K562 (cell line): ENCODE measurements around the gene MYOM1. TPM values are rescaled to one million over a fixed set of nuclear protein-coding genes. Genes with fewer than 3 reads are reported as not detected.

Experiments
- ATAC-seq: fragments of 200-7000 bp; cut with Tn5 transposase; 3 replicates; pipeline ENCODE4 v1.9.1; 2020; ENCODE audit warnings: moderate library complexity
- BruUV-seq: library from RNA; stranded (reverse); fragments of 400-500 nt; replicated peaks from 2 replicates; lab custom pipeline; 2021; lab: Mats Ljungman, UMichigan
- CTCF ChIA-PET: fragments of 300-600 bp; formaldehyde crosslinking; extraction: SDS; loops from one replicate; lab custom pipeline; 2021; ENCODE audit warnings: low intra/inter-chr PET ratio; lab: Yijun Ruan, JAX
- POLR2A ChIA-PET: fragments of 300-600, 350-650 bp; sonication (Branson Sonifier 250); formaldehyde crosslinking; extraction: SDS; loops from one replicate; lab custom pipeline; 2021; ENCODE audit warnings: antibody characterized with exemption, inconsistent platforms; lab: Yijun Ruan, JAX
- DNase-seq, 4 experiments: peaks; one replicate each; pipeline versions ENCODE4 v3.0.0 to v3.0.0-alpha.2; 2011 to 2018; ENCODE audit warnings: low spot score in 3 of 4, mixed read lengths in 3 of 4; ENCODE audit errors: extremely low read depth in 1 of 4
- FAIRE-seq: peaks from 2 replicates; lab custom pipeline; 2011; peaks lifted over from hg19 to GRCh38; lab: Jason Lieb, UNC
- H2AFZ ChIP-seq: 2 replicates; pipeline ENCODE4 v1.6.0; 2011; ENCODE audit warnings: low read depth, low read length, control low read depth, inconsistent platforms
- H3K27ac ChIP-seq: fragments of 200-600 bp; 3 replicates; pipeline ENCODE4 v1.8.0; 2011; ENCODE audit warnings: low read depth, mild to moderate bottlenecking, control low read depth, inconsistent platforms, low read length, moderate library complexity, mixed read lengths; ENCODE audit errors: extremely low read depth
- H3K27me3 ChIP-seq, 2 experiments: fragments of 300-600 bp in 1 of 2; 2 replicates in 1 of 2; 3 replicates in 1 of 2; pipeline versions ENCODE4 v1.6.0 to v1.8.0; 2011; ENCODE audit warnings: inconsistent platforms in 2 of 2, low read length in 2 of 2, mild to moderate bottlenecking in 1 of 2, mixed read lengths in 1 of 2, moderate library complexity in 1 of 2; ENCODE audit not compliant: control insufficient read depth in 2 of 2, insufficient read depth in 2 of 2
- H3K36me3 ChIP-seq: fragments of 300-600 bp; 3 replicates; pipeline ENCODE4 v1.8.0; 2011; ENCODE audit warnings: mild to moderate bottlenecking, low read length, inconsistent platforms; ENCODE audit not compliant: control insufficient read depth, insufficient read depth
- H3K4me1 ChIP-seq, 2 experiments: fragments of 200-600 bp in 1 of 2; replicated peaks in 1 of 2; 2 replicates in 1 of 2; 3 replicates in 1 of 2; pipeline versions ENCODE4 v1.5.1 to v1.8.0; 2011; ENCODE audit warnings: inconsistent platforms in 2 of 2, low read length in 2 of 2, mild to moderate bottlenecking in 1 of 2, mixed read lengths in 1 of 2, moderate library complexity in 1 of 2; ENCODE audit not compliant: control insufficient read depth in 2 of 2, insufficient read depth in 2 of 2
- H3K4me2 ChIP-seq: 2 replicates; pipeline ENCODE4 v1.6.1; 2011; ENCODE audit warnings: low read length, control low read depth, inconsistent platforms, mixed read lengths; ENCODE audit not compliant: insufficient read depth
- H3K4me3 ChIP-seq: fragments of 200-600 bp; sonication (generic), shearing (Covaris generic); 2 replicates; pipeline ENCODE4 v1.5.1; 2016; ENCODE audit warnings: control low read depth, inconsistent platforms
- H3K79me2 ChIP-seq: fragments of 200-600 bp; 3 replicates; pipeline ENCODE4 v1.8.0; 2011; ENCODE audit warnings: low read length, inconsistent platforms; ENCODE audit not compliant: control insufficient read depth, insufficient read depth
- H3K9ac ChIP-seq, 2 experiments: 2 replicates each; pipeline versions ENCODE4 v1.6.0 to v1.6.1; 2011; ENCODE audit warnings: low read depth in 2 of 2, low read length in 2 of 2, control low read depth in 1 of 2, inconsistent platforms in 1 of 2, mild to moderate bottlenecking in 1 of 2, mixed read lengths in 1 of 2; ENCODE audit not compliant: insufficient read depth in 1 of 2
- H3K9me1 ChIP-seq: one replicate; pipeline ENCODE4 v1.6.0; 2011; ENCODE audit warnings: inconsistent platforms, mild to moderate bottlenecking, low read length, moderate library complexity; ENCODE audit not compliant: control insufficient read depth, insufficient read depth
- H3K9me3 ChIP-seq: replicated peaks from 2 replicates; pipeline ENCODE4 v1.5.1; 2011; ENCODE audit warnings: low read depth, low read length, inconsistent platforms; ENCODE audit not compliant: control insufficient read depth, insufficient read depth
- H4K20me1 ChIP-seq: replicated peaks from 2 replicates; pipeline ENCODE4 v1.6.1; 2011; ENCODE audit warnings: low read length, inconsistent platforms, mixed read lengths; ENCODE audit not compliant: control insufficient read depth, insufficient read depth
- ATF2 ChIP-seq: sonication (generic); formaldehyde crosslinking; IDR thresholded peaks from 2 replicates; pipeline ENCODE4 v1.8.1; 2022; ENCODE audit warnings: missing genetic modification reagents
- CREM ChIP-seq: IDR thresholded peaks from 2 replicates; pipeline ENCODE4 v1.6.1; 2014; ENCODE audit warnings: antibody characterized with exemption, low read depth
- ELF2 ChIP-seq: fragments of 250-450 bp; sonication (Bioruptor Pico); IDR thresholded peaks from 2 replicates; pipeline ENCODE4 v1.5.0; 2021; ENCODE audit warnings: mild to moderate bottlenecking
- HLTF ChIP-seq: fragments of 450-650 bp; IDR thresholded peaks from 2 replicates; pipeline ENCODE4 v1.6.1; 2016
- HNRNPL ChIP-seq: fragments of 200-400 bp; formaldehyde crosslinking; IDR thresholded peaks from 2 replicates; pipeline ENCODE4 v1.6.1; 2017; ENCODE audit warnings: low read depth, mild to moderate bottlenecking, low read length
- HNRNPLL ChIP-seq: fragments of 200-400 bp; formaldehyde crosslinking; IDR thresholded peaks from 2 replicates; pipeline ENCODE4 v1.6.1; 2017; ENCODE audit warnings: low read length, low read depth, mild to moderate bottlenecking; ENCODE audit not compliant: poor library complexity, severe bottlenecking
- KAT8 ChIP-seq: fragments of 450-650 bp; IDR thresholded peaks from 2 replicates; pipeline ENCODE4 v1.6.1; 2016; ENCODE audit warnings: low read depth, mild to moderate bottlenecking
- MEIS2 ChIP-seq: fragments of 450-650 bp; IDR thresholded peaks from 2 replicates; pipeline ENCODE4 v1.6.1; 2014; ENCODE audit warnings: mild to moderate bottlenecking; ENCODE audit not compliant: partially characterized antibody
- POLR2A ChIP-seq: fragments of 450-650 bp; conservative IDR thresholded peaks from 2 replicates; pipeline ENCODE4 v1.6.1; 2016
- PTRF ChIP-seq: fragments of 450-650 bp; IDR thresholded peaks from 2 replicates; pipeline ENCODE4 v1.6.1; 2016; ENCODE audit warnings: mild to moderate bottlenecking, missing genetic modification characterization, missing compliant biosample characterization
- RBM22 ChIP-seq: fragments of 200-400 bp; formaldehyde crosslinking; IDR thresholded peaks from 2 replicates; pipeline ENCODE4 v1.6.1; 2018; ENCODE audit warnings: low read length, low read depth; ENCODE audit not compliant: poor library complexity, severe bottlenecking
- SRSF1 ChIP-seq: fragments of 200-400 bp; formaldehyde crosslinking; IDR thresholded peaks from 2 replicates; pipeline ENCODE4 v1.6.1; 2017; ENCODE audit warnings: mild to moderate bottlenecking, low read depth, low read length, moderate library complexity
- STAG1 ChIP-seq: sonication (generic); formaldehyde crosslinking; IDR thresholded peaks from 2 replicates; pipeline ENCODE4 v1.5.0; 2020; ENCODE audit warnings: missing genetic modification reagents, borderline replicate concordance
- TSHZ1 ChIP-seq: fragments of 250-450 bp; sonication (Bioruptor Pico); IDR thresholded peaks from 2 replicates; pipeline ENCODE4 v1.4.0; 2020; ENCODE audit warnings: mild to moderate bottlenecking, moderate library complexity
- WGBS: fragments of 100-300 bp; shearing (Covaris generic); methylation state at CpG from one replicate; pipeline ENCODE4 v1.1.6; 2016; ENCODE audit warnings: low coverage, mixed read lengths; ENCODE audit not compliant: insufficient coverage; ENCODE audit errors: missing lambda C conversion rate; 5-methylcytosine and 5-hydroxymethylcytosine counted together
- in situ Hi-C: fragments of 300-500 bp; cut with MboI; formaldehyde crosslinking; loops from 4 replicates; pipeline ENCODE4 v1.15.0; 2018; ENCODE audit warnings: inconsistent platforms, mixed read lengths
- intact Hi-C: fragments of 100-400 bp; cut with micrococcal nuclease; formaldehyde crosslinking; loops from 2 replicates; pipeline ENCODE4 v1.14.2; 2022
- polyA plus RNA-seq, 8 experiments: library from polyadenylated mRNA; depleted of rRNA in 4 of 8; stranded (reverse) in 5 of 8; unstranded in 3 of 8; fragments of >200 nt; fragmentation: Nextera tagmentation in 2 of 8; fragmentation: Illumina TruSeq in 1 of 8; extraction: Ambion mirVana in 2 of 8; extraction: Trizol in 1 of 8; gene quantifications; 2 replicates each; pipeline versions ENCODE4 v1.2.1 to v1.2.3, GENCODE V29; 2011 to 2014; ENCODE audit warnings: inconsistent platforms in 1 of 8, missing spikeins in 1 of 8
- total RNA-seq, 7 experiments: library from RNA; depleted of rRNA in 6 of 7; stranded (reverse); fragments of >200 nt in 6 of 7; fragmentation: Illumina TruSeq in 2 of 7; extraction: Trizol in 2 of 7; gene quantifications; 2 replicates each; pipeline versions ENCODE4 v1.2.1 to v1.2.3, GENCODE V29; 2011 to 2021; ENCODE audit warnings: low replicate concordance in 1 of 7

The MYOM1 gene
- total and polyA plus RNA-seq, 9 of the 15 experiments (the other 6 are each of a cell fraction or from before 2014, with no cell fraction given) = 0.01 to 0.62 (median 0.25) TPM

GRCh38 chr18:3118195-3119010 is 101.4 kb downstream of the MYOM1 start:
- ChIA-PET CTCF (no interaction called here), POLR2A (no interaction called here)
- H3K4me1 ChIP-seq = peaks cover 4 to 10% of the 10 kb centered on the region in 2 experiments; a peak in 3 of 5 replicates
- FAIRE-seq (no peak), DNase-seq (no peak), ATAC-seq (no peak)
- no TSS peak for BruUV-seq
- in situ Hi-C loops (no loop called here), intact Hi-C loops (no loop called here)
- 19% methylated on average over 10 of the region's 10 CpGs for WGBS
- no peaks in the 10 kb centered on the region for H3K9me1 ChIP-seq
- H3K9ac ChIP-seq = no peak overlapping the region
- H3K9me3 ChIP-seq = no peaks in the 10 kb centered on the region
- no peak overlapping the region for H3K4me2 ChIP-seq
- no peaks in the 10 kb centered on the region for H4K20me1 ChIP-seq
- no peaks in the 10 kb centered on the region for H3K79me2 ChIP-seq
- H3K36me3 ChIP-seq = no peaks in the 10 kb centered on the region
- no peak overlapping the region for H2AFZ ChIP-seq
- H3K27me3 ChIP-seq = no peaks in the 10 kb centered on the region; a peak in 1 of 5 replicates
- H3K4me3 ChIP-seq = no peak overlapping the region
- TF ChIP-seq TSHZ1 (CRISPR knock-in tag) (no peak), SRSF1 (no peak), CREM (no peak), ATF2 (no peak), MEIS2 (no peak), STAG1 (CRISPR knock-in tag) (no peak), RBM22 (no peak), HNRNPLL (no peak), HNRNPL (no peak), PTRF (tag) (no peak), POLR2A (no peak), KAT8 (no peak), HLTF (no peak), ELF2 (no peak)
- H3K27ac ChIP-seq = no peak overlapping the region
